ENCODE measurements around the gene PRSS38.

PRSS38 gene

DNA sequence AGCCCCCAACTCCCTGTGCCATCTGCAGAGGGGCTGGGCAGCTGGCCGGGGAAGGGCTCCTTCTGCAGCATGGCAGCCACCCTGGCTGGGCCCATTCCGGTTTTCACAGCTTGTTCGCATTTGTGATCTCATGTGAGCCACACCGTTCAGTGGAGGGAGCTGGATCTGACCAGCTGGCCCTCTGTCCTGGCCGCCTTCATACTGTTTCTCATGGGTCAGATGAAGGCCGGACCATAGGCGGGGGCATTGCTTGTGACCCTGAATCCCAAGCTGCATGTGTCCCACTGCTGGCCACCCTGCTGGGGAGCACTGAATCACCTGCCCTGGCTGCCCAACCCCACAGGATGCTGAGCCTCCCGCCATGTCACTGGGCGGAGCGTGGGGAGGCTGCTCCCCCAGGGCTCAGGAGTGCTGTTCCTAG, 36.4 kb upstream of the PRSS38 start:
- no peak for DNase-seq (ENCODE audit: low read depth in 2 of 2)

DNA sequence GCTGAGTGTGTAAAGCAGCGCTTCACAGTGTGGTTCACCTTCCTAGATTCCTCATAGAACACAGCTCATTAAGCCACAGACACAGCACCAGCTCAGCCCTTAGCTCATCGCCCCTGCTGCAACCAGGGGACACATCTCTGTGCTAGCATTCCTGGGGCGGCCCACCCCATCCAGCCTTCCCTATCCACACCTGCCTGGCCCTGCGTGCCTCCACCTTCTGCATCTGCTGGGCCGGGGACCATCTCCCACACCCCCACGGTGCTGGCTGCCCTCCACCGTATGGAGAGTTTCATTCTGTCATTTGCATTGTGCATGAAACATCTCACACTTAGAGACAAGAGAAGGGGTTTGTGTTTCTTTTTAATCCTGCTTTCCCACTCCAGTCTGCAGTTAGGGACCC, 35.8 kb upstream of the PRSS38 start:
- no peak for DNase-seq (ENCODE audit: low read depth in 2 of 2)

- no peak for DNase-seq (ENCODE audit: low read depth in 2 of 2)
Observed at GRCh38 chr1:227780101-227781044, 35.1 kb upstream of the PRSS38 start.

GRCh38 chr1:227781314-227781930, 34.1 kb upstream of the PRSS38 start:
- DNase-seq (ENCODE audit: low read depth in 2 of 2): no peak

GRCh38 chr1:227782226-227782625, 33.2 kb upstream of the PRSS38 start:
- DNase-seq (ENCODE audit: low read depth in 2 of 2): no peak

DNA sequence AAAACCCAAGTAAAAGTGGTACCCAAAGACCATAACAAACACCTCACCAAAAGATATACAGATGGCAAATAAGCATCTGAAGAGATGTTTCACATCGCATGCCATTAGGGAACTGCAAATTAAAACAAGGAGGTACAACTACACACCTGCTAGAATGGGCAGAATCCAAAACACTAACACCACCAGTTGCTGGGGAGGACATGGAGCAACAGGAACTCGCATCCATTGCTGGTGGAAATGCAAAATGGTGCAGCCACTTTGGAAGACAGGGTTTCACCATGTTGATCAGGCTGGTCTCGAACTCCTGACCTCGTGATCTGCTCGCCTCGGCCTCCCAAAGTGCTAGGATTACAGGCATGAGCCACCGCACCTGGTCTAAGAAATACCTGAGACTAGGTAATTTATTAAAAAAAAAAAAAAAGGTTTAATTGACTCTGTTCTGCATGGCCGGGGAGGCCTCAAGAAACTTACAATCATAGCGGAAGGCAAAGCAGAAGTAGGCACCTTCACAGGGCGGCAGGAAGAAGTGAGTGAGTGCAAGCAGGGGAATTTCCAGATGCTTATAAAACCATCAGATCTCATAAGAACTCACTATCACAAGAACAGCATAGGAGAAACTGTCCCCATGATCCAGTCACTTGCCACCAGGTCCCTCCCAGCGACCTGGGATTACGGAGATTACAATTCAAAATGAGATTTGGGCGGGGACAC, 30.2 kb upstream of the PRSS38 start:
- no peak for DNase-seq (ENCODE audit: low read depth in 2 of 2)

- DNase-seq (ENCODE audit: low read depth in 2 of 2): no peak
Observed at GRCh38 chr1:227785805-227786671, 29.4 kb upstream of the PRSS38 start.

- DNase-seq (ENCODE audit: low read depth in 2 of 2): no peak
Observed at GRCh38 chr1:227786673-227787512, 28.6 kb upstream of the PRSS38 start.

- DNase-seq (ENCODE audit: low read depth in 2 of 2): peak; percentile 86 to 90
Observed at GRCh38 chr1:227787513-227788270, 27.8 kb upstream of the PRSS38 start.

DNA sequence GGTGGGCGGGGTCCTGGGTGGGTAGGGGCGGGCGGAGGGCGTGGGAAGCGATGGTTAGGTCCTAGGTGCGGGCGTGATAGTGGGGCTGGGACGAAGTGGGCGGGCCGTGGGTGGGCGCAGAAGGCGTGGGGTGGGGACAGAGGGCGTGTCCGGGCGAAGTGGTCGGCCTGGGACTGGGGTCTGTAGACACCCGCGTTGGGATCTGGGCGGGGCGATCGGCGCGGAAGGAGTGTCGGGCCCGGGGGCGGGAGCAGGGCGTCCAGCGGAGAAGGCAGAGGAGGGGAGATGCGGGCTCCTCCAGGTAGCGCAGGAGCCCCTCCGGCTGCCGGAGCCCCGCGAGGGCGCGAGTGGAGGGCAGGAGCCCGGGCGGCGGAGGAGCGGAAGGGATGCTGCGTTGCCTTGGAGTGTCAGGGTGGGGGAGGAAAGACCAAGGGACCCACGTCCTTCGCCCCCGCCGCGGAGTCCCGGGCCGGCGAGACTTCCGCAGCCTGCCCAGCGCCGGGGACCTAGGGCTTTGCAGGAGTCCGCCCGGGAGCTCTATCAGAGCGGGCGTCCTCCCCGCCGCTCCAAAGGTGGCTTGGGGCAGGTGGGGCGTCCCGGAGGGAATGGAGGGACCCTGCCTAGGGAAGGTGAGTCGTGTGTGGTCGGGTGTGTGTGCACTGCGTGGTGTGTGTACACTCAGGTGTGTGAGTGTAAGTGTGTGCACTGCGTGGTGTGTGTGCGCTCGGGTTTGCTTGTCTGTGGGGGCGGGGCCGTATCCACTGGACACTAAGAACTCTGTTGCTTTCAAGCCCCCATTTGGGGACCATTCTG, 27.0 kb upstream of the PRSS38 start:
- peak; percentile 56 to 61 for DNase-seq (ENCODE audit: low read depth in 2 of 2)

DNA sequence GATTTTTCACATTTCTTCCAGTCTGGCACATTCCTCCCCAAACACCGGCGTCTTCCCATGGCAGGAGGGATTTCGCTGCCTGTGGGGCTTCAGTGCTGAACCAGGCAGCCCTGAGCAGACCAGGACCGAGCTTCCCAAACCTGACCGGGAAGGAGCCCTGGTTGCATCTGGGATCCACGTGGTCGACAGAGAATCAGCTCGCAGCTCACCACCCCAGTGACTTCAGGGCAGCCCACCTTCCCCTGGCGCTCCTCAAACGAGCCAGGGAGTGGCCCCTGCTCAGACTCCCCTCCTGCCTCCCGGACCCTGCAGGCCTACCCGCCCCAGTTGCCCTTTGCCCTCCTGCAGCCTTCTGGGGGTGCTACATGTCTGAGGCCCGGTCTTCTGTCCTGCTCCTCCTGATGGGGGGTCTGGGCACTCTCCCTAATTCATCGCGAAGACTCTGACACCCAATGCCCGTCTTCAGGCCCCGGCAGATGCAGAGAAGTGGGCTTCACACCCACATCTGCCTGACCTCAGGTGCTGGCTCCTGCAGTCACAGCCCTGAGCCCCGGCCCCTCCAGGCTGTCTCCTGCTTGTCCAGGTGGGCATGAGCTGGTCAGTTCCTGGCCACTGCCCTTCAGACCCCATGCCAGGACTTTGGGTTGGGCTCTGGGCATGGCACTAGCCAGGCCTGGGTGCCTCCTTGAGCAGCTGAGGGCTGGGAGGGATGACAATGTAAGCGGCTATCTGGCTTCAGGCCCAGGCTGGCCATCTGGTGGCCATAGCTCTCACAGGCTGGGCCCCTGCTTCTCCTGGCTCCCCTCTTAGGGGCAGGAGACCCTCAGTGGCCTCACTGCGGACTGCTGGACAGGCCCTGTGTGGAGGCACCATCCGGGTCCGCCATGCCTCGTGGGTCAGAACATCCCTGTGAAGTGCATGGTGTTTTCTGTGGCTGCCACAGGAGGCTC, 26.1 kb upstream of the PRSS38 start:
- no peak for DNase-seq (ENCODE audit: low read depth in 2 of 2)

DNA sequence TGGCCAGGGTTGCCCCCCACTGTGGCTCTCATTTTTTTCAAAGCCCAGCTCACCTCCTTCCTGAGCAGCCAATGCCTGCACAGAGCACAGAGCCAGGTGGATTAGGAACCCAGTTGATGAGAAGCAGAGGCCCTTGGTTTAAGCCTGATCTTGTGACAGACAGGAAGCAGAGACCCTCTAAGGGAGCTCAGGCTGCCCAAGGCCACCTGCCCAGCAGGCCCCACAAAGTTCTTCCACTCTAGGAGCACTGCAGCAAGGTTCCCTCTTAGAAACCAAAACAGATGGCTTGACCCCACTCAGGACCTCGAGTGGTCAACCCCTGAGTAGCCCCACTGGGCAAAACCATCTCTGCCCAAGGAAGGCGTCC, 25.5 kb upstream of the PRSS38 start:
- DNase-seq (ENCODE audit: low read depth in 2 of 2): no peak

GRCh38 chr1:227790868-227791267, 24.6 kb upstream of the PRSS38 start:
- DNase-seq (ENCODE audit: low read depth in 2 of 2): no peak

DNA sequence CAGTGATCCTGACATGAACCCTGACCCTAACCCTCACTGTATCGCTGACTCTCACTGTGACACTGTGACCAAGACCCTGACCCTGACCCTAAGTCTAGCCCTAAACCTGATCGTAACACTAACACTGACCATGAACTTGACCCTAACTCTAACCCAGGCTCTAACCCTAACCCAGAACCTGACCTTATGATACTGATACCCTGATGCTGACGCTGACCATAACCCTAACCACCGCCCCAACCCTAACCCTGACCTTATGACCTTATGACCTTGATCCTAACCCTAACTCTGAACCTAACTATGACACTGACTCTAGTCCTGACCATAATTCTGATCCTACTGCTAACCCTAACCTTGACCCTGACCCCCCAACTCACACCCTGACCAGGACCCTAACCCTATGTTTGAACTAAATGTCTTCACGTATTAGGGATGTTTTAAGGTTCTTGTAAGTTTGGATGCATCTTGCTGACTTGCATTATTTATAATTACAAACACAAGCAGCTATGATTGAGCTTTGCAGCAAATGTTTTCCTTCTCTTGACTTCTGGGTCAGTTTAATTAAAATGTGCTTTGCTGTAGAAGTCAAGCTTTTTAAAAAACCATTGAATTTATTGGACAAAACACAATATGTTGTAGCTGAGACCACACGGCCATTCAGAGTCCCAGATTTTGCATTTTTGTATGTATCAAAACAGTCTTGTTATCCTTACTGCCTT, 23.9 kb upstream of the PRSS38 start:
- DNase-seq (ENCODE audit: low read depth in 2 of 2): no peak

DNA sequence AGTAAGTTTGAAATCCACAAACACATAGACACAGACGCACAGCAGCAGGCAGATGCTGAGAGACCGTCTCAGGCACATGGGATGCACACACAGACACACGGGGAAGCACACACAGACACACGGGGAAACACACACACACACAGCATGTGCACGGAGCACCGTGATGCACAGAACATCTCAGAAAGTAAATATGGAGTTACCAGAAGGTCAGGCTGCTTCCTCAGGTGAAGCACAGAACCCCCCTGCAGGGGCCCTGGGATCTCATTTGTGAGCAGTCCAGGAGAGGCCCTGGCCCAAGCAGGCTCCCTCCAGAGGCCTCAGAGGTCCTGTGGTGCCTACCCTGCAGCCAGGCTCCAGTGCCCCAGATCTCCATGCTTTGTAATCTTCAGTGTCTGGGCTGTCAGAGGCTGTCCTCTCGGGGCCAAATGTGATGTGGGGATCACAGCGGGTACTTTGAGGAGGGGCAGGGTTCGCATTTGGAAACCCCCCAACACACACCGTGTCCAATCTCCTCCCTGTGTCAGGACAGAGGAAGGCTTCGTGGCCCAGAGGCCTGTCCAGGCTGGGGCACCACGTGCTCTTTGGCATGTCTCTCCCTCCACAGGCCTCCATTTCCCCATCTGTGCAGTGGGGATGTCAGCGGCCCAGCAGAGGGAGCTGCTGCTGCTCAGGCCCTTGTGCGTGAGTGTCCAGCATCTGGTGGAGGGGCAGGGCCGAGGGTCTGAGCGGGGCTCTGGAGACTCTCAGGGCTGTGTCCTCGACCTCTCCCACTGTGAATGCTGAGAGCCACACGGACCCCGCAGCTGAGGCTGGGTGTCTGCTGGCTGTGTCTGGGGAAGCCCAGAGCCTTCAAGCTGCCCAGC, 23.0 kb upstream of the PRSS38 start:
- DNase-seq (ENCODE audit: low read depth in 2 of 2): no peak

Measured in stimulated activated CD8-positive, alpha-beta memory T cell treated with anti-CD3 and anti-CD28 coated beads, Interleukin-15, amount 100 ng/mL, for 48 hours (primary cell).